Glomerular visceral epithelial cell (primary cell): ENCODE results near the gene SSU72.
"Not testable (repeated sequence)": the region's sequence is repeated elsewhere in the genome, so short reads cannot be mapped to it uniquely, and the experiment has no call there.

ENCODE experiments used
- DNase-seq: peaks from one replicate; pipeline ENCODE4 v3.0.0-alpha.2; 2016; ENCODE audit errors: extremely low spot score

SSU72 gene

DNA sequence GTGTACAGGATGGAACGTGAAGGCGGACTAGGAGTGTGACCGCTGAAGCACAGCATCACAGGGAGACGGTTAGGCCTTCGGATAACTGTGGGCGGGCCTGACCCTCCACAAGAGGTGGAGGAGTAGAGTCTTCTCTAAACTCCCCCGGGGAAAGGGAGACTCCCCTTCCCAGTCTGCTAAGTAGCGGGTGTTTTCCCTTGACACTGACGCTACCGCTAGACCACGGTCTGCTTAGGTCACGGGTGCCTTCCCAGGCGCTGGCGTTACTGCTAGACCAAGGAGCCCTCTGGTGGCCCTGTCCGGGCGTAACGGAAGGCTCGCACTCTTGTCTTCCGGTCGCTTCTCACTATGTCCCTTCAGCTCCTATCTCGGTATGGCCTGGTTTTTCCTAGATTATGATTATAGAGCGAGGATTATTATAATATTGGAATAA is 69.3 kb downstream of the SSU72 start:
- peak; percentile 40 for DNase-seq

DNA sequence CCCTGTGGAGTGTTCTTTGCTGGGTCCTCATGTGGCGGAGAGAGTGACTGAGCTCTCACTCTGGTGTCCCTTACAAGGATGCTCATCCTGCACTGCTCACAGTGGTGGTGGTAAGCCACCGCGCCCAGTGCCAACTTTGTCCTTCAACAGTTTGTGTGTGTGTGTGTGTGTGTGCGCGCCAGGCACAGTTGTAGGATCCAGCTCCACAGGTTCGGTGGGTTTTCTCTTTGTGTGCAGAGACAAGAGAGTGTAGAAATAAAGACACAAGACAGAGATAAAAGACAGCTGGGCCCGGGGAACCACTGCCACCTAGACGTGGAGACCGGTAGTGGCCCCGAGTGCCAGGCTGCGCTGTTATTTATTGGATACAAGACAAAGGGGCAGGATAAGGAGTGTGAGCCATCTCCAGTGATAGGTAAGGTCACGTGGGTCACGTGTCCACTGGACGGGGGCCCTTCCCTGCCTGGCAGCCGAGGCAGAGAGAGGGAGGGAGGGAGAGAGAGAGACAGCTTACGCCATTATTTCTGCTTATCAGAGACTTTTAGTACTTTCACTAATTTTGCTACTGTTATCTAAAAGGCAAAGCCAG is 69.8 kb downstream of the SSU72 start:
- peak; percentile 82 for DNase-seq

DNA sequence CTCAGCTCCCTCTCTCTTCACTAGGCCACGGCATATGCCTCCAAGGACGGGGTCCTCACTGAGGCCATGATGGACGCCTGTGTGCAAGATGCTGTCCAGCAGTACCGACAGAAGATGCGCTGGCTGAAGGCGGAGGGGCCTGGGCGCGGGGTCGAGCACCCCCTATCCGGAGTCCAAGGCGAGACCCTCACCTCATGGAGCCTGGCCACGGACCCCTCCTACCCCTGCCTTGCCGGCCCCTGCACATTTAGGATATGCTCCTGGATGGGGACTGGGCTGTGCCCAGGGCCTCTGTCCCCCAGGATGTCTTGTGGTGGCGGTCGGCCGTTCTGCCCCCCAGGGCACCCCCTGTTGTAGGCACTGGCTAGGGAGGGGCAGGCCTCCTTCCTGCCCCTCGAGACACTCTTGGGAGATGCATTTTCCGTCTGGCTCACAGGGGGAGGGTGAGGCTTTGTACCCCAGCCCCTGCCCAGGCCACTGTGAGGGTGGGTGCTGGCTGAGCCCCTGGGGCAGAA is 79.1 kb downstream of the SSU72 start:
- not testable (repeated sequence) for DNase-seq

DNA sequence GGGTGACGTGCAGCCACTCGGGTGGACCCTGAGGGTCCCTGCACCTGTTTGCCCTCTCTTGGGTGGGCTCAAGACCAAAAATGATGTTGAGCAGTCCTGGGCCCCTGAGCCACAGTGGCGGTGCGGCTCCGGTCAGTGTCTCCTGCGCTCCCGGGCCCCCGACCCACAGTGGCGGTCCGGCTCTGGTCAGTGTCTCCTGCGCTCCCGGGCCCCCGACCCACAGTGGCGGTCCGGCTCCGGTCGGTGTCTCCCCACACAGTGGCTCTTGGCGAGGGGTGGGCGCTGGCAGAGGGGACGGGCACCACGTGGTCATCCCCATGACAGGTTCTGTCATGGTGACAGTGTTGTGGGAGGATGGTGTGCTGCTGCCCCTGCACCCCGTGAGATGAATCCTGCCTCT is 80.4 kb downstream of the SSU72 start:
- not testable (repeated sequence) for DNase-seq
